Spleen (tissue), 7 donors: ENCODE results near the gene PCGF3.

Source experiments
- CTCF ChIP-seq, 11 experiments: fragments of 200-600 bp in 7 of 11; fragments of 450-650 bp in 4 of 11; sonication (generic) in 4 of 11; IDR thresholded peaks in 8 of 11; conservative IDR thresholded peaks in 3 of 11; 1 replicate in 7 of 11; 2 replicates in 4 of 11; pipeline versions ENCODE4 v1.4.0 to v1.8.0; 2016 to 2021; ENCODE audit warnings: antibody characterized with exemption in 11 of 11, inconsistent platforms in 4 of 11, mild to moderate bottlenecking in 1 of 11
- POLR2A ChIP-seq, 3 donors: fragments of 450-650 bp; IDR thresholded peaks; one replicate each; pipeline ENCODE4 v1.5.1; 2017; ENCODE audit warnings: antibody characterized with exemption in 3 of 3, mild to moderate bottlenecking in 1 of 3
- POLR2AphosphoS5 ChIP-seq, 3 donors: sonication (generic); formaldehyde crosslinking; IDR thresholded peaks; one replicate each; pipeline ENCODE4 v1.5.1; 2017; ENCODE audit warnings: antibody characterized with exemption in 3 of 3
- donor health status: DM: no; HTN: no; CAD: no; lungs with moderate emphysema.
- donor health status: DM: no; HTN: no; CAD: no.
- donor health status: DM: no; HTN: no; CAD: no.

GRCh38 chr4:673349-674091 is 32.1 kb upstream of the PCGF3 start:
- TF ChIP-seq CTCF (IDR thresholded peaks at IDR 0.05 in 8 of 11, conservative IDR thresholded peaks at IDR 0.05 in 3 of 11) (no peak), POLR2A (IDR thresholded peaks at IDR 0.05) (no peak), POLR2AphosphoS5 (IDR thresholded peaks at IDR 0.05) (peak in 1 of 3 donors; percentile 2)
